Measurements from ENCODE around the gene FAM3D. TPM values are rescaled to one million over a fixed set of nuclear protein-coding genes. Genes with fewer than 3 reads are reported as not detected.
"Not testable (repeated sequence)": the region's sequence is repeated elsewhere in the genome, so short reads cannot be mapped to it uniquely, and the experiment has no call there.

FAM3D gene
- total RNA-seq, 4 donors from 2014 or later: not detected

- Histone ChIP-seq H3K4me3 (no peak overlapping the region), H3K4me1 (no peaks in the 10 kb centered on the region), H3K9me3 (peaks cover 0 to 2% (median 0%) of the 10 kb centered on the region in 4 donors), H3K27ac (no peak overlapping the region), H3K36me3 (no peaks in the 10 kb centered on the region), H3K27me3 (no peaks in the 10 kb centered on the region)
- no peak for DNase-seq (ENCODE audit: low spot score in 2 of 2)
- TF ChIP-seq CTCF (IDR thresholded peaks at IDR 0.05): no peak
- TF ChIP-seq EP300 (IDR thresholded peaks at IDR 0.05): no peak
- no peak for TF ChIP-seq POLR2A (IDR thresholded peaks at IDR 0.05)
These were observed 31.0 kb upstream of the FAM3D start for GRCh38 chr3:58697561-58697960.

DNA sequence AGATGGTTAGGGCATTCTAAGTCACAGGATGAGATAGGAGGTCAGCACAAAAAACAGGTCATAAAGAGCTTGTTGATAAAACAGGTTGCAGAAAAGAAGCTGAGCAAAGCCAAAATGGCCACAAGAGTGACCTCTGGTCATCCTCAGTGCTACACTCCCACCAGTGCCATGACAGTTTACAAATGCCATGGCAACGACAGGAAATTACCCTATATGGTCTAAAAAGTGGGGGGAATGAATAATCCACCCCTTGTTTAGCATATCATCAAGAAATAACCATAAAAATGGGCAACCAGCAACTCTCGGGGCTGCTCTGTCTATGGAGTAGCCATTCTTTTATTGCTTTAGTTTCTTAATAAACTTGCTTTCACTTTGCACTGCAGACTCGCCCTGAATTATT lies 30.2 kb upstream of the FAM3D start:
- not testable (repeated sequence) for H3K36me3 ChIP-seq; H3K27me3 ChIP-seq; H3K4me1 ChIP-seq; DNase-seq (ENCODE audit: low spot score in 2 of 2); H3K4me3 ChIP-seq; H3K9me3 ChIP-seq; H3K27ac ChIP-seq
- WGBS, 2 donors: 77 to 81% methylated on average over 3 of the region's 3 CpGs

DNA sequence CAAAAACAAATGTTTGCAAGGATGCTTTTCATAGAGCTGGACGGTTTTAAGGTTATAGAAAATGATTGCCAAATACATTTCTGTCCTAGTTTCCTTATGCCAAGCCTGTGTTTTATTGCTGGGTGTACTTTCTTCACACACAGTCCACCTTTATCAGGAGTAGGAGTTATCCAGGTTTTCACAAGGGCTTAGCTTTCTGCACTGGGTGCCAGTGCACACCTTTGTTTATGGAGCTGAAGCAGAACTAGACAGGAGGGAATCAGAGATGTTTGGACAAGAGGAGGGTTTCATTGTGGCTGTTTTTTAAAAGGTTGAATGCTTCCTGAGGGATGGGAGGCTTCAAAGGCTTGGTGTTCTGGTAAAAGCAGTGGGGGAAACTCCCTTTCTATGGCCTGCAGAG lies 29.5 kb upstream of the FAM3D start:
- H3K36me3 ChIP-seq: no peaks in the 10 kb centered on the region
- peaks cover 0 to 14% (median 3%) of the 10 kb centered on the region in 4 donors for H3K9me3 ChIP-seq
- H3K4me1 ChIP-seq: no peaks in the 10 kb centered on the region
- H3K27me3 ChIP-seq: no peaks in the 10 kb centered on the region
- TF ChIP-seq CTCF (IDR thresholded peaks at IDR 0.05) (no peak), EP300 (IDR thresholded peaks at IDR 0.05) (no peak), POLR2A (IDR thresholded peaks at IDR 0.05) (no peak)
- no peak for DNase-seq (ENCODE audit: low spot score in 2 of 2)
- WGBS, 2 donors: 70 to 87% methylated on average over 1 of the region's 1 CpG
- H3K4me3 ChIP-seq: no peak overlapping the region
- no peak overlapping the region for H3K27ac ChIP-seq

GRCh38 chr3:58695284-58695683 lies 28.7 kb upstream of the FAM3D start:
- peaks cover 0 to 16% (median 3%) of the 10 kb centered on the region in 4 donors for H3K9me3 ChIP-seq
- H3K27ac ChIP-seq; H3K4me1 ChIP-seq; DNase-seq (ENCODE audit: low spot score in 2 of 2); H3K36me3 ChIP-seq; H3K27me3 ChIP-seq; H3K4me3 ChIP-seq: not testable (repeated sequence)
- WGBS, 2 donors: 63 to 70% methylated on average over 4 of the region's 4 CpGs

DNA sequence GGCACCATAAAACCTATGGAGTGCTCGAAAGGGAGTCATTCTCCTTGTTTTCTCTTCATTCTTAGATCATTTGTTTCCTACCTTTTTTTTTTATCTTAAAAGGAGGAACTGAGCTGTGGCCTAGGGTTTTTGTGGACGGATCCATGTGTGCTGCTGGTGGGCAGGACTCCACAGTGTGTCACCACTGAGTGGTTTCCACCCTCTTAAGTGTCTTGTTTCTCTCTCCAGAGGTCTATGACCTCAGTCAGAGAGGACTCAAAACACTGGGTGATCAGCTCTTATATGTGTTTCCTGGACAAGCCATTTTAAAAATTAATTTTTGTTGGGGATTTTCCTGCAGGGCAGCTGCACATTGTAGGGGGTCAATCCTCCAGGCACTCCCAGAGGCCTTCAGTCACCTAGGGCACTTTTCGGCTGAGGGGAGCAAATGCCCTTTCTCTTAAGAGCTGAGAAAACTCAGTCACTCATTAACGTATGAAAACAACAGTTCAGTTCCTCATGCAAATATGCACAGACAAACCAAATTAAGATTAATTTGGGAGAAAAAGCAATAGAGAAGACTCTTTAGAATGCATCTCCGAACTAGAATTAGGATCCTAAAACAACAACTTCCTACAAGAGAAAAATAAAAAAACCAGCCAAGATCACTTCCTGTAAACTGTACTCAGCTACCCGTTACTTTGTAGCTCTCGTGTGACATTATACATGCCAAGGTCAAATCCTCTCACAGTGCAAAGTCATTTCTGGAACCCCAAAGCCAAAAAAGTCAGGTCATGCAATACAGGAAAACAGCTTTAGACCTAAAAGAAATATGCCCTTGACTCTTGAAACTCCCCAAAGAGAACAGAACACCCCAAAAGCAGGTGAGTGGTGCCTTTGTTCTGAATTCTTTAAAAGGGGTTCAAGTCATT lies 27.6 kb upstream of the FAM3D start:
- Histone ChIP-seq H3K36me3 (no peaks in the 10 kb centered on the region), H3K9me3 (peaks cover 0 to 16% (median 3%) of the 10 kb centered on the region in 4 donors), H3K4me3 (no peak overlapping the region), H3K4me1 (no peaks in the 10 kb centered on the region), H3K27me3 (no peaks in the 10 kb centered on the region), H3K27ac (no peak overlapping the region)
- TF ChIP-seq POLR2A (IDR thresholded peaks at IDR 0.05) (no peak), CTCF (IDR thresholded peaks at IDR 0.05) (no peak), EP300 (IDR thresholded peaks at IDR 0.05) (no peak)
- no peak for DNase-seq (ENCODE audit: low spot score in 2 of 2)
- 52 to 58% methylated on average over 7 of the region's 7 CpGs for WGBS, 2 donors

- no peak overlapping the region for H3K4me3 ChIP-seq
- no peak for DNase-seq (ENCODE audit: low spot score in 2 of 2)
- H3K27ac ChIP-seq: no peak overlapping the region
- peaks cover 0 to 16% (median 3%) of the 10 kb centered on the region in 4 donors for H3K9me3 ChIP-seq
- 86 to 87% methylated on average over 1 of the region's 1 CpG for WGBS, 2 donors
- no peaks in the 10 kb centered on the region for H3K36me3 ChIP-seq
- H3K4me1 ChIP-seq: no peaks in the 10 kb centered on the region
- no peaks in the 10 kb centered on the region for H3K27me3 ChIP-seq
- TF ChIP-seq EP300 (IDR thresholded peaks at IDR 0.05) (no peak), POLR2A (IDR thresholded peaks at IDR 0.05) (no peak), CTCF (IDR thresholded peaks at IDR 0.05) (no peak)
These were observed 25.9 kb upstream of the FAM3D start for GRCh38 chr3:58692484-58692883.

All from tibial nerve (tissue), 4 donors.